ENCODE measurements around the gene PPP2R3C.
"Not testable (repeated sequence)": the region's sequence is repeated elsewhere in the genome, so short reads cannot be mapped to it uniquely, and the experiment has no call there.

Gene PPP2R3C

GRCh38 chr14:35042632-35043031 lies 79.2 kb downstream of the PPP2R3C start:
- H3K27me3 ChIP-seq (ENCODE audit: insufficient read depth, low read length) = no peaks in the 10 kb centered on the region
- no peaks in the 10 kb centered on the region for H3K9me3 ChIP-seq (ENCODE audit: low read length)
- H3K36me3 ChIP-seq (ENCODE audit: insufficient read depth, low read length) = no peaks in the 10 kb centered on the region
- H3K4me3 ChIP-seq (ENCODE audit: low read length) = no peak overlapping the region
- peaks cover 14% of the 10 kb centered on the region for H3K4me1 ChIP-seq (ENCODE audit: insufficient read depth, low read length)
- no peak overlapping the region for H2AFZ ChIP-seq (ENCODE audit: low read depth, low read length)

GRCh38 chr14:35038312-35038711 lies 83.5 kb downstream of the PPP2R3C start:
- H3K9me3 ChIP-seq (ENCODE audit: low read length); H3K27me3 ChIP-seq (ENCODE audit: insufficient read depth, low read length): not testable (repeated sequence)

More at GRCh38 chr14:35038312-35038711, 83.5 kb downstream of the PPP2R3C start:
- H2AFZ ChIP-seq (ENCODE audit: low read depth, low read length); H3K36me3 ChIP-seq (ENCODE audit: insufficient read depth, low read length); H3K4me1 ChIP-seq (ENCODE audit: insufficient read depth, low read length); H3K4me3 ChIP-seq (ENCODE audit: low read length): not testable (repeated sequence)

Measured in neuron (in vitro differentiated cells).